H1 (cell line): ENCODE data around the gene PLBD2. TPM values are rescaled to one million over a fixed set of nuclear protein-coding genes. Genes with fewer than 3 reads are reported as not detected.

ENCODE experiments used
- polyA plus RNA-seq, 7 experiments: library from polyadenylated mRNA; depleted of rRNA in 3 of 7; stranded (reverse) in 5 of 7; unstranded in 2 of 7; fragments of >200 nt in 5 of 7; fragments of 200-250 nt in 2 of 7; gene quantifications; 1 replicate in 5 of 7; 2 replicates in 1 of 7; 4 replicates in 1 of 7; pipeline versions ENCODE4 v1.2.1 to v1.2.3, GENCODE V29; 2011 to 2013; ENCODE audit warnings: missing spikeins in 2 of 7, mixed read lengths in 2 of 7
- total RNA-seq: library from RNA; stranded (reverse); fragmentation: NEBNext Ultra II Directional; extraction: Animal tissue kit (Norgen Biotek cat#: 25700); gene quantifications from 2 replicates; pipeline ENCODE4 v1.2.1, GENCODE V29; 2021
- TF ChIP-seq, protein P1 (sequence below): fragments of 300-600 bp; sonication (generic); IDR thresholded peaks from 2 replicates; pipeline ENCODE4 v1.7.1; 2012; ENCODE audit warnings: low read length, moderate library complexity, mild to moderate bottlenecking, inconsistent platforms; ENCODE audit not compliant: insufficient replicate concordance

Gene PLBD2
- total and polyA plus RNA-seq, 2 of the 8 experiments (the other 6 are each of a cell fraction or from before 2014, with no cell fraction given) = 16.8 to 33.5 TPM

DNA sequence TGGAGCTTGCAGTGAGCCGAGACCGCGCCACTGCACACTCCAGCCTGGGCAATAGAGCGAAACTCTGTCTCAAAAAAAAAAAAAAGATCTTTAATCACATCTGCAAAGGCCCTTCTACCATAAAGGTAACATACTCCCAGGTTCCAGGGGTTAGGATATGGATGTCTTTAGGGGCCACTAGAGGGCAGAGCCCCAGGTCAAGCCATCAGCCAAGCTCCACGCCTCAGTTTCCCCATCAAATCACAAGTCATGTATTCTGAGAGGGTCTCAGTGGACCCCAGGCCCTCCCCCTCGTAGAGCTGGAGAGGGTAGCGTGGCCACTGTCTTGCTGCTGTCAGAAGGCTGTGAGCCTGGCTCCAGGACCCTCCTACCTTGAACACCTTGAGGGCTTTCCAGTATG lies 42.2 kb upstream of the PLBD2 start (continued):
- TF ChIP-seq, protein P1, sequence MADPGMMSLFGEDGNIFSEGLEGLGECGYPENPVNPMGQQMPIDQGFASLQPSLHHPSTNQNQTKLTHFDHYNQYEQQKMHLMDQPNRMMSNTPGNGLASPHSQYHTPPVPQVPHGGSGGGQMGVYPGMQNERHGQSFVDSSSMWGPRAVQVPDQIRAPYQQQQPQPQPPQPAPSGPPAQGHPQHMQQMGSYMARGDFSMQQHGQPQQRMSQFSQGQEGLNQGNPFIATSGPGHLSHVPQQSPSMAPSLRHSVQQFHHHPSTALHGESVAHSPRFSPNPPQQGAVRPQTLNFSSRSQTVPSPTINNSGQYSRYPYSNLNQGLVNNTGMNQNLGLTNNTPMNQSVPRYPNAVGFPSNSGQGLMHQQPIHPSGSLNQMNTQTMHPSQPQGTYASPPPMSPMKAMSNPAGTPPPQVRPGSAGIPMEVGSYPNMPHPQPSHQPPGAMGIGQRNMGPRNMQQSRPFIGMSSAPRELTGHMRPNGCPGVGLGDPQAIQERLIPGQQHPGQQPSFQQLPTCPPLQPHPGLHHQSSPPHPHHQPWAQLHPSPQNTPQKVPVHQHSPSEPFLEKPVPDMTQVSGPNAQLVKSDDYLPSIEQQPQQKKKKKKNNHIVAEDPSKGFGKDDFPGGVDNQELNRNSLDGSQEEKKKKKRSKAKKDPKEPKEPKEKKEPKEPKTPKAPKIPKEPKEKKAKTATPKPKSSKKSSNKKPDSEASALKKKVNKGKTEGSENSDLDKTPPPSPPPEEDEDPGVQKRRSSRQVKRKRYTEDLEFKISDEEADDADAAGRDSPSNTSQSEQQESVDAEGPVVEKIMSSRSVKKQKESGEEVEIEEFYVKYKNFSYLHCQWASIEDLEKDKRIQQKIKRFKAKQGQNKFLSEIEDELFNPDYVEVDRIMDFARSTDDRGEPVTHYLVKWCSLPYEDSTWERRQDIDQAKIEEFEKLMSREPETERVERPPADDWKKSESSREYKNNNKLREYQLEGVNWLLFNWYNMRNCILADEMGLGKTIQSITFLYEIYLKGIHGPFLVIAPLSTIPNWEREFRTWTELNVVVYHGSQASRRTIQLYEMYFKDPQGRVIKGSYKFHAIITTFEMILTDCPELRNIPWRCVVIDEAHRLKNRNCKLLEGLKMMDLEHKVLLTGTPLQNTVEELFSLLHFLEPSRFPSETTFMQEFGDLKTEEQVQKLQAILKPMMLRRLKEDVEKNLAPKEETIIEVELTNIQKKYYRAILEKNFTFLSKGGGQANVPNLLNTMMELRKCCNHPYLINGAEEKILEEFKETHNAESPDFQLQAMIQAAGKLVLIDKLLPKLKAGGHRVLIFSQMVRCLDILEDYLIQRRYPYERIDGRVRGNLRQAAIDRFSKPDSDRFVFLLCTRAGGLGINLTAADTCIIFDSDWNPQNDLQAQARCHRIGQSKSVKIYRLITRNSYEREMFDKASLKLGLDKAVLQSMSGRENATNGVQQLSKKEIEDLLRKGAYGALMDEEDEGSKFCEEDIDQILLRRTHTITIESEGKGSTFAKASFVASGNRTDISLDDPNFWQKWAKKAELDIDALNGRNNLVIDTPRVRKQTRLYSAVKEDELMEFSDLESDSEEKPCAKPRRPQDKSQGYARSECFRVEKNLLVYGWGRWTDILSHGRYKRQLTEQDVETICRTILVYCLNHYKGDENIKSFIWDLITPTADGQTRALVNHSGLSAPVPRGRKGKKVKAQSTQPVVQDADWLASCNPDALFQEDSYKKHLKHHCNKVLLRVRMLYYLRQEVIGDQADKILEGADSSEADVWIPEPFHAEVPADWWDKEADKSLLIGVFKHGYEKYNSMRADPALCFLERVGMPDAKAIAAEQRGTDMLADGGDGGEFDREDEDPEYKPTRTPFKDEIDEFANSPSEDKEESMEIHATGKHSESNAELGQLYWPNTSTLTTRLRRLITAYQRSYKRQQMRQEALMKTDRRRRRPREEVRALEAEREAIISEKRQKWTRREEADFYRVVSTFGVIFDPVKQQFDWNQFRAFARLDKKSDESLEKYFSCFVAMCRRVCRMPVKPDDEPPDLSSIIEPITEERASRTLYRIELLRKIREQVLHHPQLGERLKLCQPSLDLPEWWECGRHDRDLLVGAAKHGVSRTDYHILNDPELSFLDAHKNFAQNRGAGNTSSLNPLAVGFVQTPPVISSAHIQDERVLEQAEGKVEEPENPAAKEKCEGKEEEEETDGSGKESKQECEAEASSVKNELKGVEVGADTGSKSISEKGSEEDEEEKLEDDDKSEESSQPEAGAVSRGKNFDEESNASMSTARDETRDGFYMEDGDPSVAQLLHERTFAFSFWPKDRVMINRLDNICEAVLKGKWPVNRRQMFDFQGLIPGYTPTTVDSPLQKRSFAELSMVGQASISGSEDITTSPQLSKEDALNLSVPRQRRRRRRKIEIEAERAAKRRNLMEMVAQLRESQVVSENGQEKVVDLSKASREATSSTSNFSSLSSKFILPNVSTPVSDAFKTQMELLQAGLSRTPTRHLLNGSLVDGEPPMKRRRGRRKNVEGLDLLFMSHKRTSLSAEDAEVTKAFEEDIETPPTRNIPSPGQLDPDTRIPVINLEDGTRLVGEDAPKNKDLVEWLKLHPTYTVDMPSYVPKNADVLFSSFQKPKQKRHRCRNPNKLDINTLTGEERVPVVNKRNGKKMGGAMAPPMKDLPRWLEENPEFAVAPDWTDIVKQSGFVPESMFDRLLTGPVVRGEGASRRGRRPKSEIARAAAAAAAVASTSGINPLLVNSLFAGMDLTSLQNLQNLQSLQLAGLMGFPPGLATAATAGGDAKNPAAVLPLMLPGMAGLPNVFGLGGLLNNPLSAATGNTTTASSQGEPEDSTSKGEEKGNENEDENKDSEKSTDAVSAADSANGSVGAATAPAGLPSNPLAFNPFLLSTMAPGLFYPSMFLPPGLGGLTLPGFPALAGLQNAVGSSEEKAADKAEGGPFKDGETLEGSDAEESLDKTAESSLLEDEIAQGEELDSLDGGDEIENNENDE = no peak
